NCI-H1436 treated with DMSO at 0.1 percent for 48 hours (cell line): ENCODE measurements around the gene TNS4.
A peak's percentile ranks its signal among the peaks of the same experiment; 100 is the strongest.

ENCODE experiments used
- DNase-seq: peaks from one replicate; lab custom pipeline; 2025; lab: John Stamatoyannopoulos, UW

The TNS4 gene

DNA sequence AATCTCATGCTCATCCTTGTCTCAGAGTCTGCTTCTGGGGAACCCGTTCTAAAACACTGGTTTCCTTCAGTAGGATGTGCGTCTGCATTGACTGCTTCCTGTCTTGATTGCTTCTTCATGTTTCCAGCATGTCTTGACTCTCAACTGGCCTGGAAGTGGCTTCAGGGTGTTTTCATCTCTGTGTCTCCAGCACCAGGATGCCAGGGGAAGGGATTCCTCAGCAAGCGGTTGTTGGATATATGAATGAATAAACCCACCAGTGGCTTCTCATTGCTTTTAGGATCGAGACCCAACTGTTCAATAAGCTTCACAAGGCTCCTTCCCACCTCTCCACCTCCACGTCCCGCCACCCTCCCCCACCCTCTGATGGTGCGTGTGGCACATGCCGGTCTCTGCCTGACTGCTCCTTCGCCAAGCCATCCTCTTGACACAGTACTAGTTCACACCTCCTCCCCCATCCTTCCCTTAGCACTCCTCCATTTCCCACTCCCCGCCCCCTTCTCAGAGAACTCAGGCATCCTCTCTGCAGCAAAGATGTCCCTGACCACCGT is 14.1 kb upstream of the TNS4 start:
- DNase-seq = no peak

GRCh38 chr17:40515011-40515410 is 13.6 kb upstream of the TNS4 start:
- no peak for DNase-seq

GRCh38 chr17:40514013-40514875 is 12.8 kb upstream of the TNS4 start:
- no peak for DNase-seq

GRCh38 chr17:40511667-40512220 is 10.3 kb upstream of the TNS4 start:
- DNase-seq = no peak

DNA sequence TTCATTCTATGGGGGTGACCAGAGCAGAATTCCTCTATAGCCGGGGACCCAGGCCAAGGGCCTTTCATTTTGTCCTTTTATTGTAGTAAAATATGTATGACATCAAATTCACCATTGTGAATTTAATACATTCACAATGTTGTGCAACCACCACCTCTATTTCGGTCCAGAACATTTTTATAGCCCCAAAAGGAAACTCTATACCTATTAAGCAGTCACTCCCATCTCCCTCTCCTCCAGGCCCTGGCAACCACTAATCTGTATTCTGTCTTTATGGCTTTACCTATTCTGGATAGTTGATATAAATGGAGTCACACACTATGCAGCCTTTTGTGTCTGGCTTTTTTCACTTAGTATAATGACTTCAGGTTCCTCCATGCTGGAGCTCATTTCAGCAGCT is 9.7 kb upstream of the TNS4 start:
- DNase-seq = no peak

GRCh38 chr17:40510328-40510648 is 8.9 kb upstream of the TNS4 start:
- DNase-seq = no peak

GRCh38 chr17:40509626-40510327 is 8.4 kb upstream of the TNS4 start:
- DNase-seq = no peak

DNA sequence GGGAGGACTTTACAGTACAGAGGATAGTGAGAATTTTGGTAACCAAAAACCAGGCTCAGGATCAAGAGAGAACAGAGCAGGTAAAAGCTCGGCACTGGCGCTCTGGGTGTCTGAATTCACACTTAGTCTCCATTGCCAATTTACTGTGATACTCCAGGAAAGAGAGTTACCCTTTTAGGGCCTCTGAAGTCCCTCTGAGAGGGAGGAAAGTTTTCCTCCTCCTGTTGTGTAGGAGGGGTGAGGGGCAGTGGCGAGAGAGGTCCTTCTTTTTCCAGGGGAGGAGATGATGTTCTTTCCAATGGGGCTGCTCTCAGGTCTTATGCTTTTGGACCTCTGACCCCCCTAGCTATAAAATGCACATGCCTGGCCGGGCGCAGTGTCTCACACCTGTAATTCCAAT is 5.4 kb upstream of the TNS4 start:
- no peak for DNase-seq

GRCh38 chr17:40503154-40503553 is 1.7 kb upstream of the TNS4 start:
- DNase-seq = no peak

DNA sequence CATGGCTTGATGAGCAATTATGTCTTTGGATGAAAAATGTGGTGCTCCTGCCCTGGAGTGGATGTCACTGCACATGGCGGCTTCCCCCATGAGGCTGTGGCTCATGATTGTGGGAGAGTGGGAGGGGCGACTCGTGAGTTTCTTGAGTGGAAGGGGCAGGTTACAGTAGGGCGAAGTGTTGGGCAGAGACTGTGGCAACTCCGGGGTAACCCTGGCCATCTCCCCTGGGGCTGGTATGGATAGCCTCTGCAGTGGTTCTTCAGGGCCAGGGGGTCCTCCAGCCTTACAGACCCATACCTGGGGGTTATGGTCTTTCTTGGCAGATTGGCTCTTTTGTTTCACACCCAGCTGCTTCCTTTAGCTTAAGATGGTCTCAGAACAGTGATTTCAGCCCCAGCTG is 1.3 kb upstream of the TNS4 start:
- DNase-seq = no peak

DNA sequence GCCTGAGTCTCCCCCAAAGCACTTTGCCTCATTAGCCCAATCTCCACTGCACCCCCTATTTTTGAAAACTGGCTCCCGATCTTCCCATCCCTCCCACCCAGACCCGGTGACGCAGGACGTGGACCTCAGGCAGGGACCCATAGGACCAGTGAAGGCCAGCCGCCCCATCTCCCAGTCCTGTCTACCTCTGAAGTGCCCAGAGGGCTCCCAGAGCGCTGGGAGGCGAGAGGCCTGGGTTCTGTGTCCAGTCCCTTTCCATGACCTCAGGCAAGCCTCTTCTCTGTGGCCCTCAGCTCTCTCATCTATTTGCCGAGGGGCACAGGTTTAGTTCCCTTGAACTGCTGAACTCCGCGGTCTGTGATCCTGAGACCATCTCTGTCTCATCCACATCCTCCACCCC is 714 bp downstream of the TNS4 start:
- DNase-seq = no peak

DNA sequence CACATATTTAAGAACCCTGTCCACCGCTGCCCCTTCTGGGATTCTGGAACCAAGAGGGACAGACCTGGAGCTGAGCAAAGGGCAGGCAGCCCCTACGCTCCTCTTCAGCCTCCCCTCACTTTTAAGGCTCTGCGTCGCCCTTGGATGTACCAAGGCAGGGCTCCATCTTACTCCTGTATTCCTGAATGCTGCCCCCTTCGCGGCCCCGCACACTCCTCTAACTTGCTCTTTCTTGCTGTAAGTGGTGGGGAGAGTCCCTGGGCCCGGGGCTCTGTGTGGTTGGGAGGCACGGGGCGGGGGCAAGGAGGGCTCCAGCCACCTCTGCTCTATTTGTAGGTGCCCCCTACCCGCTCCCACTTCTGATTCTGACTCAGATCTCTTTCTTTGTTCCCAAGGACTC is 1.2 kb downstream of the TNS4 start:
- no peak for DNase-seq

DNA sequence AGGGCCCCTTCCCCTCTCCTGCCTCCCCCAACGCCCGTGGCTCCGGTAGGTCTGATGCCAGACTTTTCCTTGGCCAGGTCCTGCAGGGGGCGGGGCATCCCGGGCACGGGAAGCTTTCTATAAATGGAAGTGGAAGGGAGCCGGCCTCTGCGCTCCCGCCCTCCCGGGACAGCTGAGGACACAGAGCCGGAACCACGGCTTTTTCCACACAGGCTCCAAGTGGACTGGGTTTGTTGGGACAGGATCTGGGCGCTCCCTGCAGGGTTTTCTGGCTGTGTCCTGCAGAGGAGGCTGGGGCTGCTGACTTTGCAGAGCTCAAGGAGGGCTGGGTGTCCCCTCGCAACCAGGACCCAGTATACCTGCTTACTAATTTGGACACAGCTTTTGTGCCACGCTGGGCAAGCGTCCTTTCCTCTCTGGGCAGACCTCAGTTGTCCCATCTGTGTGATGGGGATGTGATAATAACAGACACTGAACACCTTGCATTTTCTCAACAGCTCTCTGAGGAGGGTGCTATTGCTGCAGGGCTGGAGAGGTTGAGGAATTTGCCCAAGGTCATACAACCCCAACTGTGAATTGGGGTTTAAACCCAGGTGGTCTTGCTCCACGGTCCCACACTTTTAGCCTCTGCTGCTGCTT is 1.8 kb downstream of the TNS4 start:
- no peak for DNase-seq

GRCh38 chr17:40498281-40499084 is 2.9 kb downstream of the TNS4 start:
- peak; percentile 48 for DNase-seq

GRCh38 chr17:40497695-40498094 is 3.7 kb downstream of the TNS4 start:
- DNase-seq = no peak

DNA sequence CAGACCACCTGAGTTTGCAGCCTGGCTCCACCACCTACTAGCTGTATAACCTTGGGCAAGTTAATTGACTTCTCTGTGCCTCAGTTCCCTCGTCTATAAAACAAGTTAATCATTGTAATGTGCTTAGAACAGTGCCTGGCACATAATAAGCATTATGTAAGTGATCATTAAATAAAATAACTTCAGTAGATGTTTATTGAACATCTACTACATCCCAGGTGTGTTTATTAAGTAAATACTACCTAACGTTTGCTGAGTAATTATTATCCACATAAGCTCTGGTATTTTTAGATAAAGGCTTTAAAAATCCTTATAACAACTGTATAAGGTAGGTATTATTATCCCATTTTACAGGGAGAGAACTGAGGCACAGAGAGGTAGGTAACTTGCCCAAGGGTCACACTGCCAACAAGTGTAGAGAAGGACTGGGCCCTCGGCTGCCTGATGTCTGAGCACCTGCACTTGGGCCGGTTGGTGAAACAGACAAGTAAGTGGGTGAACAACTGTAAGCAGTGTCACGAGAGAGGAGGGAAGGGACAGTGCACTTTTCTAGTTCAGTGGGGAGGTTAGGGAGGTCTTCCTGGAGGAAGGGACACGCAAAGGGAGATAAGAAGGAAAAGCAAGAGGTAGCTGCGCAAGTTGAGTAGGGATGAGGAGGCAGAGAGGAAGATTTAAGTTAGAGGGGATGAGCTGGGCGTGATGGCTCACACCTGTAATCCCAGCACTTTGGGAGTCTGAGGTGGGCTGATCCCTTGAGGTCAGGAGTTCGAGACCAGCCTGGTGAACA is 4.6 kb downstream of the TNS4 start:
- DNase-seq = no peak

DNA sequence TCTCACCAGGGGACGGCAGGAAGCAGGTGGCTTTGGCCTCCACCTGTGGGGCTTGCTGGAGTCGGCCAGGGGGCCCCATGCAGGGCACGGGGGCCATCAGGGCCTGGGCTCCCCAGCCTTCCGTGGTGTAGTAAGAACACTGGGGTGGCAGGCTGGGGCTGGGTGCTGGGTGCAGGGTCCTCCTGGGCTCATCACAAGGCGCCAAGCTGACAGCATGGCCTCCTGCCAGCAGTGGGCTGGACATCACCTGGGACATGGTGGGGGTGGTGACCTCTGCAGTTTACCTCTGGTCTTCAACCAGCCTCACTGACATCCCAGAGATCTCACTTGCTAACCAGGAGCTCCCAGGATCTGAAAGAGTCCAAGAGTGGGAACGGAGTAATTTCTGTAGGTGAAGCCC is 5.3 kb downstream of the TNS4 start:
- DNase-seq = no peak

GRCh38 chr17:40495140-40495539 is 6.3 kb downstream of the TNS4 start:
- DNase-seq = no peak

- no peak for DNase-seq
Measured at GRCh38 chr17:40493697-40494096, 7.7 kb downstream of the TNS4 start.

- DNase-seq = no peak
Measured at GRCh38 chr17:40491486-40491885, 9.9 kb downstream of the TNS4 start.

DNA sequence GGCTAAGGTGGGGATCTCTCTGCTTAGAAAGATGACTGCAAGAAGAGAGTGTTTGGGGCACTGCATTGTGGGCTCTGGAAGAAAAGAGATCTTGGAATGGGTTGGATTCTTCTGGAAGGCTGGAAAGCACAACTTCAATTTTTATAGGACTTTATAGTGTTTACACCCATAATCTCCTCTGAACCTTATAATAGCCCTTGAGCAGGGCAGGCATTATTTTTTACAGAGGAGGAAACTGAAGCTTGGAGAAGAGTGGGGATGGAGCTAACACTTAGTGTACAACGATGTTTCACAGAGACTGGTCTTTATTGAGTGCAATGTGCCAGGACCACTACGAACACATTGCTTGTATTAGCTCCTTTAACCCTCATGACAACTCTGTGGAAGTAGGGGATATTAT is 10.4 kb downstream of the TNS4 start:
- DNase-seq = no peak
